ENCODE results near the gene SMARCD3. TPM values are rescaled to one million over a fixed set of nuclear protein-coding genes. Genes with fewer than 3 reads are reported as not detected.

SMARCD3 gene
- total RNA-seq, 1 experiment from 2014 or later = 30.3 TPM

DNA sequence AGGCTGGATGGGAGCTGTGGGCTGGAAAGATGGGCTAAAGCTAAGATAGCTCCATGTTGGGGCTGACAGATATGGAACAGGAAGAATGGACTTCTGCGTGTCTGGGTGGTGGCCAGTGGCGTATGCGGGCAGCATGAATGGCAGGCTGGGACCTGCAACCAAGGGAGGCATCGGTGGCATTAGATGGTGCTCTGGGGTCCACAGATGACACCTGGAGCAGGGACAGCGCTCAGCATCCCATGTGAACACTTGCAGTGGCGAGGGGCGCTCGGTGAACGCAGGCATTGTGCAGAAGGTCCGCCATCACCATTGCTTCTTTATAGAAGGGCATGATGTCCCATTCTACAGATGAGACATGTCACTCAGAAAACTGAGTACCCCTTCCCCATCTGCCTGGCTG lies 21.0 kb upstream of the SMARCD3 start:
- no peak for TF ChIP-seq RAD21 (IDR thresholded peaks at IDR 0.05; ENCODE audit: low read depth)
- TF ChIP-seq, protein P1, sequence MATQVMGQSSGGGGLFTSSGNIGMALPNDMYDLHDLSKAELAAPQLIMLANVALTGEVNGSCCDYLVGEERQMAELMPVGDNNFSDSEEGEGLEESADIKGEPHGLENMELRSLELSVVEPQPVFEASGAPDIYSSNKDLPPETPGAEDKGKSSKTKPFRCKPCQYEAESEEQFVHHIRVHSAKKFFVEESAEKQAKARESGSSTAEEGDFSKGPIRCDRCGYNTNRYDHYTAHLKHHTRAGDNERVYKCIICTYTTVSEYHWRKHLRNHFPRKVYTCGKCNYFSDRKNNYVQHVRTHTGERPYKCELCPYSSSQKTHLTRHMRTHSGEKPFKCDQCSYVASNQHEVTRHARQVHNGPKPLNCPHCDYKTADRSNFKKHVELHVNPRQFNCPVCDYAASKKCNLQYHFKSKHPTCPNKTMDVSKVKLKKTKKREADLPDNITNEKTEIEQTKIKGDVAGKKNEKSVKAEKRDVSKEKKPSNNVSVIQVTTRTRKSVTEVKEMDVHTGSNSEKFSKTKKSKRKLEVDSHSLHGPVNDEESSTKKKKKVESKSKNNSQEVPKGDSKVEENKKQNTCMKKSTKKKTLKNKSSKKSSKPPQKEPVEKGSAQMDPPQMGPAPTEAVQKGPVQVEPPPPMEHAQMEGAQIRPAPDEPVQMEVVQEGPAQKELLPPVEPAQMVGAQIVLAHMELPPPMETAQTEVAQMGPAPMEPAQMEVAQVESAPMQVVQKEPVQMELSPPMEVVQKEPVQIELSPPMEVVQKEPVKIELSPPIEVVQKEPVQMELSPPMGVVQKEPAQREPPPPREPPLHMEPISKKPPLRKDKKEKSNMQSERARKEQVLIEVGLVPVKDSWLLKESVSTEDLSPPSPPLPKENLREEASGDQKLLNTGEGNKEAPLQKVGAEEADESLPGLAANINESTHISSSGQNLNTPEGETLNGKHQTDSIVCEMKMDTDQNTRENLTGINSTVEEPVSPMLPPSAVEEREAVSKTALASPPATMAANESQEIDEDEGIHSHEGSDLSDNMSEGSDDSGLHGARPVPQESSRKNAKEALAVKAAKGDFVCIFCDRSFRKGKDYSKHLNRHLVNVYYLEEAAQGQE (IDR thresholded peaks at IDR 0.05; ENCODE audit: low read depth) = no peak
- TF ChIP-seq, protein P2, sequence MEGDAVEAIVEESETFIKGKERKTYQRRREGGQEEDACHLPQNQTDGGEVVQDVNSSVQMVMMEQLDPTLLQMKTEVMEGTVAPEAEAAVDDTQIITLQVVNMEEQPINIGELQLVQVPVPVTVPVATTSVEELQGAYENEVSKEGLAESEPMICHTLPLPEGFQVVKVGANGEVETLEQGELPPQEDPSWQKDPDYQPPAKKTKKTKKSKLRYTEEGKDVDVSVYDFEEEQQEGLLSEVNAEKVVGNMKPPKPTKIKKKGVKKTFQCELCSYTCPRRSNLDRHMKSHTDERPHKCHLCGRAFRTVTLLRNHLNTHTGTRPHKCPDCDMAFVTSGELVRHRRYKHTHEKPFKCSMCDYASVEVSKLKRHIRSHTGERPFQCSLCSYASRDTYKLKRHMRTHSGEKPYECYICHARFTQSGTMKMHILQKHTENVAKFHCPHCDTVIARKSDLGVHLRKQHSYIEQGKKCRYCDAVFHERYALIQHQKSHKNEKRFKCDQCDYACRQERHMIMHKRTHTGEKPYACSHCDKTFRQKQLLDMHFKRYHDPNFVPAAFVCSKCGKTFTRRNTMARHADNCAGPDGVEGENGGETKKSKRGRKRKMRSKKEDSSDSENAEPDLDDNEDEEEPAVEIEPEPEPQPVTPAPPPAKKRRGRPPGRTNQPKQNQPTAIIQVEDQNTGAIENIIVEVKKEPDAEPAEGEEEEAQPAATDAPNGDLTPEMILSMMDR (IDR thresholded peaks at IDR 0.05 in 2 of 3, conservative IDR thresholded peaks at IDR 0.05 in 1 of 3; ENCODE audit: borderline replicate concordance in 1 of 3, insufficient read depth in 1 of 3, low read depth in 2 of 3, low read length in 2 of 3) = no peak
- TF ChIP-seq, protein P3, sequence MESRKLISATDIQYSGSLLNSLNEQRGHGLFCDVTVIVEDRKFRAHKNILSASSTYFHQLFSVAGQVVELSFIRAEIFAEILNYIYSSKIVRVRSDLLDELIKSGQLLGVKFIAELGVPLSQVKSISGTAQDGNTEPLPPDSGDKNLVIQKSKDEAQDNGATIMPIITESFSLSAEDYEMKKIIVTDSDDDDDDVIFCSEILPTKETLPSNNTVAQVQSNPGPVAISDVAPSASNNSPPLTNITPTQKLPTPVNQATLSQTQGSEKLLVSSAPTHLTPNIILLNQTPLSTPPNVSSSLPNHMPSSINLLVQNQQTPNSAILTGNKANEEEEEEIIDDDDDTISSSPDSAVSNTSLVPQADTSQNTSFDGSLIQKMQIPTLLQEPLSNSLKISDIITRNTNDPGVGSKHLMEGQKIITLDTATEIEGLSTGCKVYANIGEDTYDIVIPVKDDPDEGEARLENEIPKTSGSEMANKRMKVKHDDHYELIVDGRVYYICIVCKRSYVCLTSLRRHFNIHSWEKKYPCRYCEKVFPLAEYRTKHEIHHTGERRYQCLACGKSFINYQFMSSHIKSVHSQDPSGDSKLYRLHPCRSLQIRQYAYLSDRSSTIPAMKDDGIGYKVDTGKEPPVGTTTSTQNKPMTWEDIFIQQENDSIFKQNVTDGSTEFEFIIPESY (IDR thresholded peaks at IDR 0.05; ENCODE audit: extremely low read depth, insufficient replicate concordance, low read length) = no peak
- H3K79me2 ChIP-seq (ENCODE audit: insufficient read depth, low read length) = no peaks in the 10 kb centered on the region
- no peaks in the 10 kb centered on the region for H3K9me3 ChIP-seq (ENCODE audit: control insufficient read depth in 1 of 2, insufficient read depth in 1 of 2, low read depth in 1 of 2, low read length in 2 of 2)
- no peak overlapping the region for H2AFZ ChIP-seq (ENCODE audit: low read depth, low read length, poor library complexity, severe bottlenecking)
- ChIA-PET POLR2A (no interaction called here), RAD21 (ENCODE audit: low non-redundant PET in 1 of 2, low total read pairs in 2 of 2, uncharacterized antibody in 2 of 2, unreplicated experiment in 2 of 2) (no interaction called here), CTCF (no interaction called here)
- BruUV-seq (replicated peaks) = no TSS peak
- no peak overlapping the region for H3K9ac ChIP-seq (ENCODE audit: low read length)
- no peaks in the 10 kb centered on the region for H3K27me3 ChIP-seq (ENCODE audit: insufficient read depth, low read length)
- ATAC-seq (no peak), DNase-seq (ENCODE audit: low read depth, low spot score) (no peak)
- H3K4me3 ChIP-seq (replicated peaks in 1 of 2; ENCODE audit: low read depth in 1 of 2, low read length in 2 of 2) = no peak overlapping the region
- no peaks in the 10 kb centered on the region for H4K20me1 ChIP-seq (ENCODE audit: insufficient read depth)
- no peak overlapping the region for H3K27ac ChIP-seq (ENCODE audit: low read depth, low read length)
- no peak overlapping the region for H3K4me2 ChIP-seq (ENCODE audit: low read length)
- H3K36me3 ChIP-seq (ENCODE audit: control insufficient read depth in 1 of 2, insufficient read depth in 2 of 2, low read length in 2 of 2) = no peaks in the 10 kb centered on the region
- no peaks in the 10 kb centered on the region for H3K4me1 ChIP-seq (ENCODE audit: control insufficient read depth in 1 of 2, insufficient read depth in 2 of 2, low read length in 2 of 2)
- intact Hi-C loops (cut with micrococcal nuclease) = no loop called here
- no peaks in the 10 kb centered on the region for H3K9me2 ChIP-seq (ENCODE audit: insufficient read depth)
